IPS-NIHi11 (cell line): ENCODE results near the gene INO80B.
"Not testable (repeated sequence)": the region's sequence is repeated elsewhere in the genome, so short reads cannot be mapped to it uniquely, and the experiment has no call there.

Source experiments
- DNase-seq: peaks from one replicate; pipeline ENCODE4 v3.0.0; 2012; ENCODE audit warnings: mixed read lengths, low spot score

Gene INO80B

GRCh38 chr2:74450570-74451190, 4.2 kb upstream of the INO80B start:
- DNase-seq = no peak

- no peak for DNase-seq
These were observed 2.3 kb downstream of the INO80B start for GRCh38 chr2:74457129-74457548.

- peak; percentile 59 for DNase-seq
These were observed 2.8 kb downstream of the INO80B start for GRCh38 chr2:74457549-74458131.

DNA sequence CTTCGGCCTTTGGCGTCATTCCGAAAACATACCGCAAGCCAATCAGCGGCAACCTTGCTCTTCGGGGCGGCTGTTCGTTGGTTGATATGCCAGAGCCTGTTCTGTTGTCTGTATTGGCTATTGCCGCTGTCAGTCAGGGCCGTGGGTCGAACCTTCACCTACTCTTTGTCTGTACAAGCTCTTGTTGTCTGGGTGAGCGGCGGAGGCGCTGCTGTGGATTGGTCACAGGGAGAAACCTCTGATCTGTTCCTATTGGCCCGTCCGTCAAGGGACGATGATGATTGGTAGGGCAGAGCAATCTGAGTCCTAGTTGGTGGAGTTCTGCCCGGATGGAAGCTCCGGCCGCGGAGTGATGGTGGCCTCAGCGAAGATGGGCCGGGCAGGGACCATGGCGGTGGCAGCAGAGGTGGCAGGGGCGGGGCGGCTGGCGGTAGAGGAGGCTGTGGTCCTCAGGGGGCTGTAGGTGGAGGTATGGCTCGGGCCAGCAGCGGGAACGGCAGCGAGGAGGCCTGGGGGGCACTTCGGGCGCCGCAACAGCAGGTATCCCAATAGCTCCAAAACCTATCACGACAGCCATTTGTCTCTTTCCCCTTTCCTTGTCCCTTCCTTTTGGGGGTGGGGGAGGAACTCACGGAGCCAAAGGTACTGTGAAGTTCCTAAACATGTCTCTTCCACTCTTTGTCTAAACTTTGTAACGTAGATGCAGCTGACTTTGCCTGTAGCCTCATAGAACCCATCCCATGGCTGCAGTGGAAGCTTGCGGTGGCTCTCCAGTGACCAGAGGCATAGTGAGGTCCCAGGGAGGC, 3.4 kb downstream of the INO80B start, which contains the start of gene WBP1:
Gene WBP1 (plus strand): TSS at position 307 of the 806 bp plus-strand sequence. CDS start 165 bp downstream, at position 472.
- DNase-seq = peak; percentile 89

GRCh38 chr2:74458938-74459363, 4.1 kb downstream of the INO80B start:
- no peak for DNase-seq

- DNase-seq = not testable (repeated sequence)
These were observed 4.7 kb downstream of the INO80B start for GRCh38 chr2:74459503-74460118.

- DNase-seq = not testable (repeated sequence)
These were observed 5.3 kb downstream of the INO80B start for GRCh38 chr2:74460187-74460586.

GRCh38 chr2:74461187-74462053, 6.5 kb downstream of the INO80B start:
- DNase-seq = peak; percentile 23

DNA sequence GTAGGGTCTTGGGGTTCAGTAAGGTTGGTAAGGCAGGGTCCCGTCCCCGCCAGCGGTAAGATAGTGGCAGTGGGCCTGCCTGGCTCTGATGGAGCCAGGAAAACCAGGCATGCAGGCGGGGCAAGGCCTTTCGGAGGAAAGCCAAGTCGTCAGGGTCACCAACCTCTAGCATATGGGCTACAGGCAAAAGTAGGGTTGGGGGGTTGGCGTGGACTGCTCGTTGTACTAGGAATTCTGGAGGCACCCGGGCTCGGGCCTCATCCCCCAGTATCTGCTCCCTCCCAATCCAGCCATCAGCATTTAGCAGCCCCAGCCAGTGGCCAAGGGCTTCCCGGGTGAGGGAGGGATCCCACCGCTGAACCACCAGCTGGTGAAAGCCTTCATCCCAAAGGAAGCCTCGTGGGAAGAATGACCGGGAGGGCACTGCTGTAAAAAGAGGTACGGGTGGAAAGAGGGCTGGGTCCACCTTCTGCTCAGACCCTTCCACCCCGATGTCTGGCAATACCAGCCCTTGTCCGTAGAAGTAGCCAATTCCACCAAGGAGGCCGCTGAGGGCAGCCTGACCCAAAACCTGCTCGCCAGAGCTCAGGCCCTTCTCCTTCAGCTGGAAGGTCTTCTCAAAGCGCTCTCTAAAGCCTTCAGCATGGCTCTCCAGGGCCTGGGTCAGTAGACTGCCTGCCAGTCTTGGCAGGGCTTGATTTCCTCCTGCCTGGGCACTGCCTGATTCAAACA, 7.3 kb downstream of the INO80B start:
- no peak for DNase-seq

DNA sequence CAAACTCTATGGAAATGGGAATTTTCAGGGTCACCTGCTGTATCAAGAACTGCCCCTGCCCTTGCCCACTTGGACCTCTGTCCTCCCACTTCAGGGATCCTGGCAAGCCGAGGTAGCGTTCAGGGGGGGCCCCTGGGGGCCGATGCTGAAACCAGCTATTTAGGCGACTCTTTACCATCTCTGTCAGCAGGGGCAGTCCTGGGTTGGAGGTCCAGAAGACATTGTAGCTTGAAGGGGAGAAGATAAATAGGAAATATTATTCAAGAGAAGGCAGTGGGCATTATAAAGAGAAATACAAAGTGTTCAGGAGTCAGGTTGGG, 7.9 kb downstream of the INO80B start:
- DNase-seq = no peak

- DNase-seq = no peak
These were observed 9.5 kb downstream of the INO80B start for GRCh38 chr2:74464406-74464805.

GRCh38 chr2:74470742-74471141, 15.9 kb downstream of the INO80B start:
- DNase-seq = not testable (repeated sequence)

- no peak for DNase-seq
These were observed 16.6 kb downstream of the INO80B start for GRCh38 chr2:74471332-74472065.

DNA sequence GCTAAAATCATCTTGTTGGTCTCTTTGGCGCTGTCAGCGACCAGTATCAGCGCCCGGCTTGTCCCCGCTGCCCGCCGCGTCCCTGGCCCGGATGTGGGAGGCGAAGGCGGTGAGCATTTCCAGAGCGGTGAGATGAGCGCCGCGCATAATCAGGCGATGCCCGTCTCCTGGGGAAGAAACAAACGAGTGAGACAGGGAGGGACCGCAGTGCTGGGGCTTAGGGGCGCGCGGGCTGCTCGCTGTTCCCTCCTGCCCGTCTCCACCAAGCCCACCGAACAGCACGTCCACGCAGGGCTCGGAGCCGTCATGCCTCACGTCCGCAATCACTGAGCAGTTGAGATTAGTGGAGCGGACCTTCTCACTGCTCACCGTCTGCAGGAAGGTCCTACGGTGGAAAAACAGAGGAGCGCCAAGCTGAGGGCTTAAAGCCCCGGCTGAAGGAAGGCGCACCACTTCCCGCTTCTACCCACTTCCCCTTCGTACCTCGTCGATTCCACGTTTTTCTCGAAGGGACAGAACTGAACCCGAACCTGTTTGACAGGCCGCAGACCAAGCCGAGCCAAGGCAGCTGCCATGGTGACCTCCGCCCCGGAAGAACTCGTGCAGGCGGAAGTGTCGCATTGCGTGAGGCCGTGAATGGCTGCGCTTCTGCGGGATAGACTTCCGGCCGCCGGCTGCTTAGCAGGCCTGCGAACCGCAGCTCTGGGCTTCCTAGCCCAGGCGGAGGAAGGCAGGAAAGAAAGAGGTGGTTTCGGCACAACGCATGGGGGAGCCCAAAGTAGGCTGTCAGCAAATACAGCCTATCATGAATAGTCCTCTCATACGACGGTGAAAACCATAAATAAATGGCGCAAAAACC, 17.4 kb downstream of the INO80B start, which contains the start of gene MRPL53:
Gene MRPL53 (minus strand): TSS at position 595 of the 859 bp plus-strand sequence. CDS start 20 bp downstream, at position 575.
- DNase-seq = peak; percentile 83

GRCh38 chr2:74472945-74473258, 18.0 kb downstream of the INO80B start:
- DNase-seq = no peak

- DNase-seq = no peak
These were observed 19.6 kb downstream of the INO80B start for GRCh38 chr2:74474481-74474880.

DNA sequence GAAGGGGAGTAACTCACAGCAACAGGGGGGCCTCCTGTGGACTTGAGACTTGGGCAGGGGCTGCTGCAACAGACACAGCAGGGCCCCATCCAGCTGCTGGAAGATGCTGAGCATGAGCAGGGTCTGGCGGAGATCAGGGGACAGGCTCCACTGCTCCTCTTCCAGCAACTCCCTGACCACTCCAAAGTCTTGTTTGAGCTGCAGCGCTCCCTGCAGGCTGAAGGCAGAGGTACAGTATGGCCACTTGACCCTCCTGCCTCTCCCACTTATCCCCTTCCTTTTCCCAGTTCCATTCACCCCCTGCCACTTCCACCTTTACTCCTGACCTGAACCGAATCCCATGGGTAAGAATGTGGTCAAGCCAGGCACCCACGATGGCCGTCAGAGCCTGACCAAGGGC, 20.0 kb downstream of the INO80B start:
- DNase-seq = peak; percentile 33

DNA sequence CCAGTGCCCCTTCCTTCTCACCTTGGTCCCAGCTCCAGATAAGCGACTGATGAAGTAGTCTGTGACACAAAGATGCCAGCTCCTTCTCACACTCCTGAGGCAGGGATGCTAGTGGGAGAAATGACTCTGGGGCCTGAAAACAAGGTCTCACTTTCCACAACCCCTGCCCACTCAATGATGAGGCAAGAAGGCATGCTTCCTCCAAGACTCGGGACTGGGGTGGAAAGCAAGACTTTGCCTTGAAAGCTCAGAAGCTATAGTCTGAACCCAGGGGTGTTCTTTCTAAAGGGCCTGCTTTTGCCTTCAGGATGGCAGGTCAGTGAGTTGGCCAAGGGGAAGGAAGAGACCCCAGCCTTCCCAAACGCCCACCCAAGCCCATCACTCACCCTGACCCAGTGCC, 26.5 kb downstream of the INO80B start:
- DNase-seq = no peak
